Heart left ventricle (tissue), 16 donors: ENCODE data around the gene TXNDC2. TPM values are rescaled to one million over a fixed set of nuclear protein-coding genes. Genes with fewer than 3 reads are reported as not detected.
"Not testable (repeated sequence)": the region's sequence is repeated elsewhere in the genome, so short reads cannot be mapped to it uniquely, and the experiment has no call there.

Experiments
- ATAC-seq, 4 donors: fragments of 200-7000 bp; cut with Tn5 transposase; one replicate each; pipeline ENCODE4 v1.9.1; 2020 to 2022; ENCODE audit warnings: moderate library complexity in 4 of 4, mild to moderate bottlenecking in 3 of 4, moderate number of reproducible peaks in 1 of 4
- DNase-seq, 5 donors: peaks; one replicate each; pipeline ENCODE4 v3.0.0-alpha.2; 2020
- H3K27ac ChIP-seq, 12 donors: fragments of 200-600 bp; sonication (generic) in 4 of 12; one replicate each; pipeline versions ENCODE4 v1.5.0 to v1.8.0; 2016 to 2022; ENCODE audit warnings: mild to moderate bottlenecking in 2 of 12
- H3K27me3 ChIP-seq, 9 donors: fragments of 200-600 bp; sonication (generic) in 2 of 9; one replicate each; pipeline versions ENCODE4 v1.5.1 to v1.8.0; 2016 to 2022; ENCODE audit warnings: mild to moderate bottlenecking in 3 of 9
- H3K36me3 ChIP-seq, 9 donors: fragments of 200-600 bp; sonication (generic) in 2 of 9; one replicate each; pipeline versions ENCODE4 v1.5.0 to v1.8.0; 2018 to 2022; ENCODE audit warnings: mild to moderate bottlenecking in 2 of 9
- H3K4me1 ChIP-seq, 12 donors: fragments of 200-600 bp; sonication (generic) in 4 of 12; one replicate each; pipeline versions ENCODE4 v1.5.0 to v1.8.0; 2016 to 2022; ENCODE audit warnings: mild to moderate bottlenecking in 3 of 12
- H3K4me3 ChIP-seq, 12 donors: fragments of 200-600 bp; sonication (generic) in 4 of 12; one replicate each; pipeline versions ENCODE4 v1.5.0 to v1.8.0; 2017 to 2022; ENCODE audit warnings: mild to moderate bottlenecking in 9 of 12, moderate library complexity in 4 of 12
- H3K9me3 ChIP-seq, 12 donors: fragments of 200-600 bp; sonication (generic) in 4 of 12; one replicate each; pipeline versions ENCODE4 v1.5.0 to v1.8.0; 2016 to 2022; ENCODE audit warnings: mild to moderate bottlenecking in 1 of 12
- POLR2A ChIP-seq, 2 donors: fragments of 450-650 bp; IDR thresholded peaks; one replicate each; pipeline ENCODE4 v1.6.1; 2017; ENCODE audit warnings: antibody characterized with exemption in 2 of 2, mild to moderate bottlenecking in 2 of 2, moderate library complexity in 2 of 2
- WGBS, 4 donors: extraction: QIAGEN DNeasy Blood & Tissue Kit in 2 of 4; methylation state at CpG; one replicate each; pipeline versions ENCODE4 v1.1.5 to v1.1.7; 2013 to 2018; 5-methylcytosine and 5-hydroxymethylcytosine counted together
- intact Hi-C, 10 donors: fragments of 100-400 bp; cut with DNase I; formaldehyde crosslinking; loops; one replicate each; pipeline versions ENCODE4 v1.11.1 to v1.14.2; 2022
- polyA plus RNA-seq, 2 donors: library from polyadenylated mRNA; stranded (reverse); fragments of 200-250 nt; gene quantifications; one replicate each; pipeline ENCODE4 v1.2.3, GENCODE V29; 2013
- total RNA-seq, 9 donors: library from RNA; depleted of rRNA in 2 of 9; stranded (reverse); fragments of >200 nt in 2 of 9; fragmentation: NEBNext Ultra II Directional in 3 of 9; extraction: Animal tissue kit (Norgen Biotek cat#: 25700) in 3 of 9; gene quantifications; one replicate each; pipeline versions ENCODE4 v1.1.0 to v1.2.4, GENCODE V29; 2016 to 2023
- TF ChIP-seq, protein P1 (sequence below), 12 donors: fragments of 200-600 bp; sonication (generic) in 4 of 12; IDR thresholded peaks; one replicate each; pipeline versions ENCODE4 v1.5.0 to v1.8.0; 2018 to 2022; ENCODE audit warnings: antibody characterized with exemption in 12 of 12, mild to moderate bottlenecking in 5 of 12
- donor health status: ischemic (EF 13 %, LVEDD 7.1; RV severe dilation, severe dysfunction).
- donor health status: healthy with polysubstance abuse.
- donor health status: DM: no; HTN: yes; CAD: no.
- donor health status: DM: no; HTN: no; CAD: no.
- donor health status: ischemic (EF 25% LVEDD 6.9; RV normal size, moderate dysfunction).
- donor health status: ischemic (EF 25% LVEDD 5.7; RV mildly dilated, moderate dysfunction).
- donor health status: healthy.
- donor health status: DM: yes; HTN: yes; CAD: no.
- donor health status: ischemic (EF 35%, LVEDD 5.7; RV mildly dilated, moderate dysfunction).
- donor health status: nonischemic (EF 11% LVEDD 7.7; RV severe dilation, severe dysfunction).
- donor health status: DM: yes; HTN: yes; CAD: no.
- donor health status: PGD.
- donor health status: ischemic (EF 29% LVEDD 5.4; RV normal size, mild dysfunction).
- donor health status: nonischemic (EF 23%, LVEDD 6.1; RV moderate dilation, normal function).

Gene TXNDC2
- total and polyA plus RNA-seq, 11 donors = 0.03 TPM; not detected in 10

DNA sequence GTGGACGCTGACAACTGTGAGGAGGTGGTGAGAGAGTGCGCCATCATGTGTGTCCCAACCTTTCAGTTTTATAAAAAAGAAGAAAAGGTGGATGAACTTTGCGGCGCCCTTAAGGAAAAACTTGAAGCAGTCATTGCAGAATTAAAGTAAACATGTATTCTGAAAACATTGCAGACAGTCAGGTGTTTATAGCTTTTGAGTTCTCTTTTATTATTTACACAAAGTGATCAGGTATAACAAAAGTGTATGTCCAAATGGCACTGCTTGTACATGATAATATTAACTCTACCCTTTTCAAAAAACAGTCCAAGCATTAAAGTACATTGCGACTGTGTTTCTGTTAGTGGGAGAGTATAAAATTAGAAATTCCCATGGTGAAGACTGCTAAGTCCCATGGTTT, 2.2 kb downstream of the TXNDC2 start:
- ATAC-seq = no peak

DNA sequence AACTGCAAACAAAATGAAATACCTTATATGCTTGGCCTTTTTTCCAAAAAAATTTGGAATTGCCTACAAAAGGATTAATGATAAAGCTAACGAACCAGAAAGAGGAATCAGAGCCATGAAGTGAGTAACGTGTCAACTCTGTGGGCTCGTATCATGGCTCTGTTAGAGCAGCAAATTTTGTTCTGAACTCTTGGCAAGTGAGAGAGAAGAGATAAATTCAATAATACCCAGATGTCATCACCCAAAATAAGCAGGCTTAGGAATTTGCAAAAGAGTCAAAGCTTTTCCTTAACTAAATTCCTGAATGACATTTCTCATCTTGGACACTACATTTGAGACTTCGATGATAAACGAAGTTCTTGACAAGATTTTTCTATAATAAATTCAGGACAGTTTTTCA, 4.4 kb downstream of the TXNDC2 start:
- Histone ChIP-seq H3K9me3 (no peaks in the 10 kb centered on the region), H3K4me3 (no peak overlapping the region), H3K27me3 (no peaks in the 10 kb centered on the region), H3K4me1 (peaks cover 0 to 8% (median 0%) of the 10 kb centered on the region in 12 donors), H3K27ac (no peak overlapping the region), H3K36me3 (no peaks in the 10 kb centered on the region)
- TF ChIP-seq POLR2A (IDR thresholded peaks at IDR 0.05) = no peak
- TF ChIP-seq, protein P1, sequence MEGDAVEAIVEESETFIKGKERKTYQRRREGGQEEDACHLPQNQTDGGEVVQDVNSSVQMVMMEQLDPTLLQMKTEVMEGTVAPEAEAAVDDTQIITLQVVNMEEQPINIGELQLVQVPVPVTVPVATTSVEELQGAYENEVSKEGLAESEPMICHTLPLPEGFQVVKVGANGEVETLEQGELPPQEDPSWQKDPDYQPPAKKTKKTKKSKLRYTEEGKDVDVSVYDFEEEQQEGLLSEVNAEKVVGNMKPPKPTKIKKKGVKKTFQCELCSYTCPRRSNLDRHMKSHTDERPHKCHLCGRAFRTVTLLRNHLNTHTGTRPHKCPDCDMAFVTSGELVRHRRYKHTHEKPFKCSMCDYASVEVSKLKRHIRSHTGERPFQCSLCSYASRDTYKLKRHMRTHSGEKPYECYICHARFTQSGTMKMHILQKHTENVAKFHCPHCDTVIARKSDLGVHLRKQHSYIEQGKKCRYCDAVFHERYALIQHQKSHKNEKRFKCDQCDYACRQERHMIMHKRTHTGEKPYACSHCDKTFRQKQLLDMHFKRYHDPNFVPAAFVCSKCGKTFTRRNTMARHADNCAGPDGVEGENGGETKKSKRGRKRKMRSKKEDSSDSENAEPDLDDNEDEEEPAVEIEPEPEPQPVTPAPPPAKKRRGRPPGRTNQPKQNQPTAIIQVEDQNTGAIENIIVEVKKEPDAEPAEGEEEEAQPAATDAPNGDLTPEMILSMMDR (IDR thresholded peaks at IDR 0.05) = no peak
- WGBS, 4 donors = 67 to 80% (median 68%) methylated on average over 5 of the region's 5 CpGs
- intact Hi-C loops = no loop called here
- DNase-seq (no peak), ATAC-seq (no peak)

More for the DNA sequence above, 2.2 kb downstream of the TXNDC2 start:
- H3K4me3 ChIP-seq = no peak overlapping the region
- H3K4me1 ChIP-seq = peaks cover 0 to 8% (median 0%) of the 10 kb centered on the region in 12 donors
- no peaks in the 10 kb centered on the region for H3K36me3 ChIP-seq
- no peaks in the 10 kb centered on the region for H3K27me3 ChIP-seq
- DNase-seq = no peak
- 95 to 97% (median 96%) methylated on average over 5 of the region's 5 CpGs for WGBS, 4 donors
- intact Hi-C loops = no loop called here
- H3K9me3 ChIP-seq = no peaks in the 10 kb centered on the region
- no peak overlapping the region for H3K27ac ChIP-seq
- no peak for TF ChIP-seq POLR2A (IDR thresholded peaks at IDR 0.05)
- TF ChIP-seq, protein P1 (IDR thresholded peaks at IDR 0.05) = no peak

DNA sequence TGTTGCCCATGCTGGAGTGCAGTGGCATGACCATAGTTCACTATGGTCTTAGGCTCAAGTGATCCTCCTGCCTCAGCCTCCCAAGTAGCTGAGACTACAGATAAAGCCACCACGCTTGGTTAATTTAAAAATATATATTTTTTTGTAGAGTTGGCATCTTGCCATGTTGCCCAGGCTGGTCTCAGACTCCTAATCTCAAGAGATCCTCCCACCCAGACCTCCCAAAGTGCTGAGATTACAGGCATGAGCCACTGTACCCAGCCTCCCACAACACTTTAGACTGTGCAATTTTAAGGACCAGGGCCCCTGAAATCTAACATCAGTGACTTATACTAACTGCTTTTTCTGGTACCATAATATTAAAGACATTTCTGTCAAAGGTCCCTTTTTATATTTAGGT, 5.2 kb downstream of the TXNDC2 start:
- no peak overlapping the region for H3K27ac ChIP-seq
- no peak for ATAC-seq
- peaks cover 0 to 8% (median 0%) of the 10 kb centered on the region in 12 donors for H3K4me1 ChIP-seq
- intact Hi-C loops = no loop called here
- H3K4me3 ChIP-seq = no peak overlapping the region
- H3K36me3 ChIP-seq = no peaks in the 10 kb centered on the region
- H3K27me3 ChIP-seq = no peaks in the 10 kb centered on the region
- TF ChIP-seq, protein P1 (IDR thresholded peaks at IDR 0.05) = no peak
- no peak for TF ChIP-seq POLR2A (IDR thresholded peaks at IDR 0.05)
- H3K9me3 ChIP-seq = no peaks in the 10 kb centered on the region
- 76 to 87% (median 82%) methylated on average over 1 of the region's 1 CpG for WGBS, 4 donors
- DNase-seq = no peak

DNA sequence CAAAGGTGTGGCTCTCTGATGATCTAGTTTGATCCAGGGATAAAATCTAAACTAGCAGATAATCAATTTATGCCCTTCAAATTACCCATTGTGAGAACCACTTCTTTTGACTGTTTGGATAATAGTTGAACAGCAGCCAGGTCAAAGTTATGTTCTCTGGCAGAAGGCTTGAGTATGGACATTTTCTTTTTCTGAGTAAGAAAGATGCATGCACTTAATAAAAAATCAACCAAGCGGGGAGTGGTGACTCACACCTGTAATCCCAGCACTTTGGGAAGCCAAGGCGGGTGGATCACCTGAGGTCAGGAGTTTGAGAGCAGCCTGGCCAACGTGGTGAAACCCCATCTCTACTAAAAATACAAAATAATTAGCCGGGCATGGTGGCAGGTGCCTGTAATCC, 5.7 kb downstream of the TXNDC2 start:
- H3K27me3 ChIP-seq, intact Hi-C loops, DNase-seq, H3K4me3 ChIP-seq, H3K4me1 ChIP-seq, ATAC-seq, H3K36me3 ChIP-seq, H3K27ac ChIP-seq, H3K9me3 ChIP-seq: not testable (repeated sequence)
- WGBS, 4 donors = 79 to 91% (median 88%) methylated on average over 4 of the region's 4 CpGs

DNA sequence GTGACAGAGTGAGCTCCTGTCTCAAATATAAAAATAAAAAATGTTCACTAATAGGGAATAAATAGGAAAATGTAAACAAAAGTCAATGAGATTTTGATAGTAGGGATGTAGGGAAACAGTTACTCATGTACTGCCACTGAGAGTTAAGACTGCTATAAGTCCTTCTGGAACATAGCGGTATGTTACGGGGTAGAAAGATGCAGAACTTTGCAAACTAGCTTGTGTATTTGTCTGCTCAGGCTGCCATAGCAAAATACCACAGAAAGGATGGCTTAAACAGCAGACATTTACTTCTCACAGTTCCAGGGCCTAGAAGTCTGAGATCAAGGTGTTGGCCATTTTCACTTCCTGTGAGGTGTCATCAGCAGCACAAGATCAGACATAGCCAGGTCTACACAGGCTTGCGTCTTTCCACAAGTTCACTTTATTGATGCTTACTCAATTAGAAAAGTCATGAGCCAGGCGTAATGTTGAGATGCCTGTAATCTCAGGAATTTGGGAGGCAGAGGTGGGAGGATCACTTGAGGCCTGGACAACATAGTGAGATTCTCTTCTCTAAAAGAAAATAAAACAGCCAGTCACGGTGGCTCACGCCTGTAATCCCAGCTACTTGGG, 8.8 kb downstream of the TXNDC2 start:
- peaks cover 0 to 8% (median 0%) of the 10 kb centered on the region in 12 donors for H3K4me1 ChIP-seq
- WGBS, 4 donors = 90 to 99% (median 96%) methylated on average over 6 of the region's 6 CpGs
- intact Hi-C loops = no loop called here
- H3K36me3 ChIP-seq = no peaks in the 10 kb centered on the region
- DNase-seq (no peak), ATAC-seq (no peak)
- H3K27ac ChIP-seq = no peak overlapping the region
- TF ChIP-seq POLR2A (IDR thresholded peaks at IDR 0.05) = no peak
- TF ChIP-seq, protein P1 (IDR thresholded peaks at IDR 0.05) = no peak
- no peak overlapping the region for H3K4me3 ChIP-seq
- H3K9me3 ChIP-seq = no peaks in the 10 kb centered on the region
- H3K27me3 ChIP-seq = no peaks in the 10 kb centered on the region
